WI38 (cell line): ENCODE results near the gene CYTH2.
"Not testable (repeated sequence)": the region's sequence is repeated elsewhere in the genome, so short reads cannot be mapped to it uniquely, and the experiment has no call there.

Experiments used
- H3K4me3 ChIP-seq: 2 replicates; pipeline ENCODE4 v1.5.1; 2011; ENCODE audit warnings: low read depth, mild to moderate bottlenecking, control low read depth, low read length
- CTCF ChIP-seq: IDR thresholded peaks from 2 replicates; pipeline ENCODE4 v1.5.1; 2012; ENCODE audit warnings: low read depth, mild to moderate bottlenecking, control low read depth, low read length

CYTH2 gene

GRCh38 chr19:48483301-48483700 lies 14.1 kb downstream of the CYTH2 start:
- no peak overlapping the region for H3K4me3 ChIP-seq
- TF ChIP-seq CTCF = no peak

- no peak overlapping the region for H3K4me3 ChIP-seq
Observed at GRCh38 chr19:48484247-48484893, 15.2 kb downstream of the CYTH2 start.

GRCh38 chr19:48484931-48485612 lies 15.9 kb downstream of the CYTH2 start:
- H3K4me3 ChIP-seq = no peak overlapping the region
- TF ChIP-seq CTCF = no peak

More at GRCh38 chr19:48484247-48484893, 15.2 kb downstream of the CYTH2 start:
- TF ChIP-seq CTCF = no peak

GRCh38 chr19:48486706-48487105 lies 17.5 kb downstream of the CYTH2 start:
- H3K4me3 ChIP-seq = not testable (repeated sequence)

GRCh38 chr19:48487544-48487943 lies 18.4 kb downstream of the CYTH2 start:
- TF ChIP-seq CTCF = no peak
- H3K4me3 ChIP-seq = no peak overlapping the region

GRCh38 chr19:48487948-48488347 lies 18.8 kb downstream of the CYTH2 start:
- H3K4me3 ChIP-seq = no peak overlapping the region
- no peak for TF ChIP-seq CTCF

- not testable (repeated sequence) for H3K4me3 ChIP-seq
Observed at GRCh38 chr19:48488478-48488877, 19.3 kb downstream of the CYTH2 start.

- TF ChIP-seq CTCF = peak; percentile 95
- H3K4me3 ChIP-seq = no peak overlapping the region
Observed at GRCh38 chr19:48489608-48490216, 20.5 kb downstream of the CYTH2 start.
